ENCODE measurements around the gene DHX35.
"Not testable (repeated sequence)": the region's sequence is repeated elsewhere in the genome, so short reads cannot be mapped to it uniquely, and the experiment has no call there.

DHX35 gene

DNA sequence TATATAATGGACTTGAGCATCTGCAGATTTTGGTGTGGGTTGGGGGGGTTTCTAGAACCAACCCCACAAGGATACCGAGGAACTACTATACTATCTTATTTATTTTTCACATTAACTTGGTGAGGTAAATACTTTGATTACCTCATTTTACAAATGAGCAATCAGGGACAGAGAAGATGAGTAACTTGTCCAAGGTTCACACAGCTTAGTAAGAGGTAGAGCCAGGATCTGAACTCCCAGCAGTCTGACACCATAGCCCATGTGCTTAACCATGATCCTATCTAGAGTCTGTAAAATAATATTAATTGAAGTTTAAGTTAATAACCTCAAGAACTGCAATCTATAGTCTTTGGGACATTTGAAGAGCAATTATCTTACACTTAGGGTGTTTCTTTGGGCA is 28.6 kb downstream of the DHX35 start:
- no peaks in the 10 kb centered on the region for H3K9me3 ChIP-seq (ENCODE audit: insufficient read depth, low read length, severe bottlenecking)
- DNase-seq, result no peak

DNA sequence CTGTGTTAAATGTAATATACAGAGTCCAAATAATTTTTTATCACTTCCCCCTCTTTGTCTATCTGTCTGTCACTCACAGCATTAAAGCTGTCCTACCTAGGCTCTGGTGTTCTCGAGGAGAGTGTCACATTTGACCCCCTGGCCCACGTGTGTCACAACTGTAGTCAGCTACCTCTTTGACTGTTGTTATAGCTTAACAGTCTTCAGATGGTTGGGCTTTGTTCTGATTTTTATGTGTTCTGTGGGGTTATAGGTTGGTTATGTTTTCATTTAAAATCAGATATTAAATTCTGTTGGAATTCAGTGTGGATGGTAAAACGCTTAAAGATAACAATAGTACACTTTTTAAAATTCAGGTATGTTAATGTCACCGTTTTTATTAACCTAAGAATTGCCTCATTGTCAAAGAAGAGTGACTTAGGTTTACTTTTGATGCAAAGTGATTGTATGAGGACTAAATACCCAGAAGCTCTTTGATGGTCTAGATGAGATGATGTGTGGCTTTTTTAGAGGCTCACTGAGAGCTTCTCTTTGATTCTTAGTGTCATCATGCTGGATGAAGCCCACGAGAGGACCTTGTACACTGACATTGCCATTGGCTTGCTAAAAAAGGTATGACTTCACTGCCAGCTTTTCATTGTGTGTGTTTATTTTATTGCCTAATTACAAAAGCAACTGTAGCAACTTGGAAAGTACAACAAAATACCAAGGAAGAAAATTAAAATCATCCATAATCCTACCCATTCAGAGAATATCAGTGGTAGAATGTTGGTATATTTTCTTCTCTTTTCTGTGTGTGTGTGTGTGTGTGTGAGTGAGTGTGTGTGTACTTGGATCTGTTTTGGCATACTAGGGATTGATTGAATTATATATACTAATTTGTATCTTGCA is 29.9 kb downstream of the DHX35 start:
- Histone ChIP-seq H3K4me2 (ENCODE audit: insufficient read depth, low read length) (no peak overlapping the region), H3K9me3 (ENCODE audit: insufficient read depth, low read length, severe bottlenecking) (no peaks in the 10 kb centered on the region), H3K36me3 (ENCODE audit: insufficient read depth, low read length) (peaks cover 74% of the 10 kb centered on the region), H3K9ac (ENCODE audit: low read depth, low read length) (no peak overlapping the region), H4K20me1 (ENCODE audit: insufficient read depth, low read length) (no peaks in the 10 kb centered on the region; the same call in 1 of the 2 replicates), H3K4me1 (ENCODE audit: insufficient read depth, low read length) (no peaks in the 10 kb centered on the region), H3K79me2 (ENCODE audit: insufficient read depth, low read length) (no peaks in the 10 kb centered on the region), H3K27ac (ENCODE audit: low read length) (no peak overlapping the region), H3K4me3 (ENCODE audit: low read depth in 1 of 2, low read length in 2 of 2) (no peak overlapping the region), H2AFZ (ENCODE audit: low read depth, low read length) (no peak overlapping the region), H3K27me3 (ENCODE audit: insufficient read depth, low read length, poor library complexity) (no peaks in the 10 kb centered on the region)
- ATAC-seq (ENCODE audit: insufficient read depth, low read depth), result no peak
- TF ChIP-seq, protein P1, sequence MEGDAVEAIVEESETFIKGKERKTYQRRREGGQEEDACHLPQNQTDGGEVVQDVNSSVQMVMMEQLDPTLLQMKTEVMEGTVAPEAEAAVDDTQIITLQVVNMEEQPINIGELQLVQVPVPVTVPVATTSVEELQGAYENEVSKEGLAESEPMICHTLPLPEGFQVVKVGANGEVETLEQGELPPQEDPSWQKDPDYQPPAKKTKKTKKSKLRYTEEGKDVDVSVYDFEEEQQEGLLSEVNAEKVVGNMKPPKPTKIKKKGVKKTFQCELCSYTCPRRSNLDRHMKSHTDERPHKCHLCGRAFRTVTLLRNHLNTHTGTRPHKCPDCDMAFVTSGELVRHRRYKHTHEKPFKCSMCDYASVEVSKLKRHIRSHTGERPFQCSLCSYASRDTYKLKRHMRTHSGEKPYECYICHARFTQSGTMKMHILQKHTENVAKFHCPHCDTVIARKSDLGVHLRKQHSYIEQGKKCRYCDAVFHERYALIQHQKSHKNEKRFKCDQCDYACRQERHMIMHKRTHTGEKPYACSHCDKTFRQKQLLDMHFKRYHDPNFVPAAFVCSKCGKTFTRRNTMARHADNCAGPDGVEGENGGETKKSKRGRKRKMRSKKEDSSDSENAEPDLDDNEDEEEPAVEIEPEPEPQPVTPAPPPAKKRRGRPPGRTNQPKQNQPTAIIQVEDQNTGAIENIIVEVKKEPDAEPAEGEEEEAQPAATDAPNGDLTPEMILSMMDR (IDR thresholded peaks at IDR 0.05; ENCODE audit: borderline replicate concordance, extremely low read depth, low read length, poor library complexity, severe bottlenecking), result no peak
- no peak for TF ChIP-seq EZH2 (IDR thresholded peaks at IDR 0.05; ENCODE audit: borderline replicate concordance, low read depth, low read length, severe bottlenecking)
- no peak for DNase-seq

More for the DNA sequence above, 28.6 kb downstream of the DHX35 start:
- Histone ChIP-seq H3K27ac (ENCODE audit: low read length) (no peak overlapping the region), H3K4me1 (ENCODE audit: insufficient read depth, low read length) (no peaks in the 10 kb centered on the region), H3K4me2 (ENCODE audit: insufficient read depth, low read length) (no peak overlapping the region), H2AFZ (ENCODE audit: low read depth, low read length) (no peak overlapping the region), H3K4me3 (ENCODE audit: low read depth in 1 of 2, low read length in 2 of 2) (no peak overlapping the region), H3K9ac (ENCODE audit: low read depth, low read length) (no peak overlapping the region), H3K36me3 (ENCODE audit: insufficient read depth, low read length) (peaks cover 72% of the 10 kb centered on the region), H4K20me1 (ENCODE audit: insufficient read depth, low read length) (peaks cover 4% of the 10 kb centered on the region; the same call in 1 of the 2 replicates), H3K79me2 (ENCODE audit: insufficient read depth, low read length) (peaks cover 3% of the 10 kb centered on the region), H3K27me3 (ENCODE audit: insufficient read depth, low read length, poor library complexity) (no peaks in the 10 kb centered on the region)
- no peak for TF ChIP-seq EZH2 (IDR thresholded peaks at IDR 0.05; ENCODE audit: borderline replicate concordance, low read depth, low read length, severe bottlenecking)
- TF ChIP-seq, protein P1 (IDR thresholded peaks at IDR 0.05; ENCODE audit: borderline replicate concordance, extremely low read depth, low read length, poor library complexity, severe bottlenecking), result no peak
- no peak for ATAC-seq (ENCODE audit: insufficient read depth, low read depth)

DNA sequence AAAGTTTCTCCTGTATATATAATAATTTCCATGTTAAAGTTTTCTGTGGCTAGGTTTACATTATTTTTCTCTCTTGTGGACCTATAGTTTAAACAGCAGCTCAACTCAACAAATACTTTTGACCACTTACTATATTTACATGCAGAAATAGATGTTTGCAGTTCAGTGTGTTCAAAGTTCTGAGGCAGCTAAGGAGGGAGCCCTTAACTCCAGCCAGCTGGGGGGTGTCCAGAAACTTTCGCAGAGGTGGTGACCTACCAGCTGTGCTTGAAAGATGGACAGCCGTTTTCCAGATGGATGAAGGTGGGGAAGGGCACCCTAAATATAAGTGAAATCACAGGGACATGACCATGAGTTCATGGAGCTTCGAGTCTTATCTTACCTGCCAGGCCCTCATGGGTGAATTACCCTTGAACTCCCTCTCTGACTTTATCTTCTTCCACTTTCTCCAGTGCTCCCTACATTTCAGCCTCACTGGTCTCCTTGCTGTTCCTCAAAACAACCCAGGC is 33.4 kb downstream of the DHX35 start:
- Histone ChIP-seq H3K9me3 (ENCODE audit: insufficient read depth, low read length, severe bottlenecking) (no peaks in the 10 kb centered on the region), H4K20me1 (ENCODE audit: insufficient read depth, low read length) (no peaks in the 10 kb centered on the region; the same call in 1 of the 2 replicates), H3K9ac (ENCODE audit: low read depth, low read length) (no peak overlapping the region), H3K27ac (ENCODE audit: low read length) (no peak overlapping the region), H3K4me1 (ENCODE audit: insufficient read depth, low read length) (no peaks in the 10 kb centered on the region), H3K36me3 (ENCODE audit: insufficient read depth, low read length) (peaks cover 81% of the 10 kb centered on the region), H3K79me2 (ENCODE audit: insufficient read depth, low read length) (no peaks in the 10 kb centered on the region), H2AFZ (ENCODE audit: low read depth, low read length) (no peak overlapping the region), H3K27me3 (ENCODE audit: insufficient read depth, low read length, poor library complexity) (no peaks in the 10 kb centered on the region), H3K4me2 (ENCODE audit: insufficient read depth, low read length) (no peak overlapping the region), H3K4me3 (ENCODE audit: low read depth in 1 of 2, low read length in 2 of 2) (no peak overlapping the region)
- DNase-seq, result no peak
- TF ChIP-seq EZH2 (IDR thresholded peaks at IDR 0.05; ENCODE audit: borderline replicate concordance, low read depth, low read length, severe bottlenecking), result no peak
- TF ChIP-seq, protein P1 (IDR thresholded peaks at IDR 0.05; ENCODE audit: borderline replicate concordance, extremely low read depth, low read length, poor library complexity, severe bottlenecking), result no peak
- no peak for ATAC-seq (ENCODE audit: insufficient read depth, low read depth)

DNA sequence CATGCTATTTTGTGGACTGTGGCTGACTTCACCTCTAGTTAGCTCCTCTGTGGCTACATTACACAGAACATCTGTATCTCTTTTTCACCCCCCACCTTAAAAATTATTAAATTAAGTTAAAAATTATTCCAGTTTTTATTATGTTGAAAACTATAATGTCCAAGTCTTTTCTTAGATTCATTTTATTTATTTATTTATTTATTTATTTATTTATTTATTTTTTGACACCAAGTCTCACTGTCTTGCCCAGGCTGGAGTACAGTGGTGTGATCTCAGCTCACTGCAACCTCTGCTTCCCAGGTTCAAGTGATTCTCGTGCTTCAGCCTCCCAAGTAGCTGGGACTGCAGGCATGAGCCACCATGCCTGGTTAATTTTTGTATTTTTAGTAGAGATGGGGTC is 34.7 kb downstream of the DHX35 start:
- not testable (repeated sequence) for DNase-seq; H3K79me2 ChIP-seq (ENCODE audit: insufficient read depth, low read length); H3K9me3 ChIP-seq (ENCODE audit: insufficient read depth, low read length, severe bottlenecking); H4K20me1 ChIP-seq (ENCODE audit: insufficient read depth, low read length); ATAC-seq (ENCODE audit: insufficient read depth, low read depth); H3K4me1 ChIP-seq (ENCODE audit: insufficient read depth, low read length); H3K27me3 ChIP-seq (ENCODE audit: insufficient read depth, low read length, poor library complexity); H3K9ac ChIP-seq (ENCODE audit: low read depth, low read length); H3K4me2 ChIP-seq (ENCODE audit: insufficient read depth, low read length); H3K4me3 ChIP-seq (ENCODE audit: low read depth in 1 of 2, low read length in 2 of 2); H3K27ac ChIP-seq (ENCODE audit: low read length); H2AFZ ChIP-seq (ENCODE audit: low read depth, low read length)
- H3K36me3 ChIP-seq (ENCODE audit: insufficient read depth, low read length), result peaks cover 79% of the 10 kb centered on the region

Measured in DND-41 (cell line).